NCI-H82 treated with DMSO at 0.1 percent for 48 hours (cell line): ENCODE results near the gene CCDC91.
"Not testable (repeated sequence)": the region's sequence is repeated elsewhere in the genome, so short reads cannot be mapped to it uniquely, and the experiment has no call there.

Experiments
- DNase-seq: peaks from one replicate; lab custom pipeline; 2025; ENCODE audit not compliant: unreplicated experiment; lab: John Stamatoyannopoulos, UW

CCDC91 gene

GRCh38 chr12:28446031-28446430 is 255.8 kb downstream of the CCDC91 start:
- DNase-seq = no peak

GRCh38 chr12:28453686-28454085 is 263.4 kb downstream of the CCDC91 start:
- no peak for DNase-seq

- DNase-seq = no peak
These were observed 266.9 kb downstream of the CCDC91 start for GRCh38 chr12:28456934-28457710.

- no peak for DNase-seq
These were observed 267.5 kb downstream of the CCDC91 start for GRCh38 chr12:28457785-28458184.

GRCh38 chr12:28459481-28459880 is 269.2 kb downstream of the CCDC91 start:
- no peak for DNase-seq

- no peak for DNase-seq
These were observed 270.3 kb downstream of the CCDC91 start for GRCh38 chr12:28460420-28461130.

GRCh38 chr12:28463396-28463795 is 273.1 kb downstream of the CCDC91 start:
- no peak for DNase-seq

- not testable (repeated sequence) for DNase-seq
These were observed 281.5 kb downstream of the CCDC91 start for GRCh38 chr12:28471762-28472161.

- not testable (repeated sequence) for DNase-seq
These were observed 285.9 kb downstream of the CCDC91 start for GRCh38 chr12:28476206-28476605.

GRCh38 chr12:28479097-28479496 is 288.8 kb downstream of the CCDC91 start:
- DNase-seq = not testable (repeated sequence)

GRCh38 chr12:28479683-28480082 is 289.4 kb downstream of the CCDC91 start:
- DNase-seq = no peak

- no peak for DNase-seq
These were observed 293.9 kb downstream of the CCDC91 start for GRCh38 chr12:28484156-28484555.

GRCh38 chr12:28486521-28486920 is 296.3 kb downstream of the CCDC91 start:
- DNase-seq = no peak

GRCh38 chr12:28489246-28489645 is 299.0 kb downstream of the CCDC91 start:
- no peak for DNase-seq

GRCh38 chr12:28497889-28498411 is 307.7 kb downstream of the CCDC91 start:
- no peak for DNase-seq

GRCh38 chr12:28498850-28499249 is 308.6 kb downstream of the CCDC91 start:
- no peak for DNase-seq

GRCh38 chr12:28500373-28501024 is 310.2 kb downstream of the CCDC91 start:
- no peak for DNase-seq

GRCh38 chr12:28506271-28506670 is 316.0 kb downstream of the CCDC91 start:
- DNase-seq = no peak

- peak; percentile 68 for DNase-seq
These were observed 316.8 kb downstream of the CCDC91 start for GRCh38 chr12:28507033-28507432.

GRCh38 chr12:28507867-28508266 is 317.6 kb downstream of the CCDC91 start:
- no peak for DNase-seq

- no peak for DNase-seq
These were observed 322.1 kb downstream of the CCDC91 start for GRCh38 chr12:28512406-28512805.

GRCh38 chr12:28512876-28513275 is 322.6 kb downstream of the CCDC91 start:
- DNase-seq = no peak
